Activated T-helper 1 cell treated with anti-CD3 and anti-CD28 coated beads, Interleukin-12 subunit alpha, Interleukin-12 subunit beta, Interleukin-2, Interleukin-4 antibody, amounts not matched to agents 30 ng/mL and 10 ng/mL and 1 ng/mL, durations not matched to agents 14 hours and 24 hours and 36 hours (primary cell): ENCODE measurements around the gene CD34. TPM values are rescaled to one million over a fixed set of nuclear protein-coding genes. Genes with fewer than 3 reads are reported as not detected.

Source experiments
- DNase-seq: peaks from one replicate; pipeline ENCODE4 v3.0.0; 2021; ENCODE audit warnings: low spot score
- H3K27ac Mint-ChIP-seq: one replicate; pipeline ENCODE4 v1.8.0; 2021; ENCODE audit warnings: mild to moderate bottlenecking, mixed read lengths
- H3K27me3 Mint-ChIP-seq: one replicate; pipeline ENCODE4 v1.8.0; 2022; ENCODE audit warnings: mild to moderate bottlenecking, moderate library complexity, mixed read lengths; ENCODE audit not compliant: insufficient read depth
- H3K36me3 Mint-ChIP-seq: one replicate; pipeline ENCODE4 v1.8.0; 2021; ENCODE audit warnings: low read depth, mixed read lengths
- H3K4me1 Mint-ChIP-seq: one replicate; pipeline ENCODE4 v1.8.0; 2021; ENCODE audit warnings: low read depth, mixed read lengths
- H3K4me3 Mint-ChIP-seq: one replicate; pipeline ENCODE4 v1.8.0; 2021; ENCODE audit warnings: mild to moderate bottlenecking, moderate library complexity, mixed read lengths
- H3K9me3 Mint-ChIP-seq: one replicate; pipeline ENCODE4 v1.8.0; 2021; ENCODE audit warnings: mixed read lengths
- intact Hi-C: fragments of 100-400 bp; cut with micrococcal nuclease; formaldehyde crosslinking; loops from one replicate; pipeline ENCODE4 v1.15.1; 2024
- total RNA-seq: library from RNA; stranded (reverse); gene quantifications from 2 replicates; pipeline ENCODE4 v1.2.3, GENCODE V29; 2022

CD34 gene
- total RNA-seq, 1 donor from 2014 or later = not detected

DNA sequence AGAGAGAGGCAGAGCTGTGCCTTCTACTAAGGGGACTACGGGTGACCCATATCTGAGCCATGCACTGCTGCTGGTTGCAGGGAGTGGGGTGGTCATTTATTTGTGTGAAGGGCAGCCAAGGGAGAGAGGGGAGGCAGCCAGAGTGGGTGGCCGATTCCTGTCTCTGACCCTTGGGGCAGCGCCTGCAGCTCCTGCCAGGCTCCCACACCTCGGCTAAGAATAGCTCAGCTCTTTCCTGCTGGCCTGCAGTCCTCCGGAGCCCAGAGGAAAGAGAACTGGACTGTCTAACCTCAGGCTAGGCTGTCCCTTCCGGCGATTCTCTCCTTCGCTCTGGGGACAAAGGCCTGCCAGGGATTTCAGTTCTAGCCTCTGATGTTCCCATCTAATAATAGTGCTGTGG, 11.6 kb upstream of the CD34 start:
- no peak overlapping the region for H3K27ac Mint-ChIP-seq
- peaks cover 44% of the 10 kb centered on the region for H3K27me3 Mint-ChIP-seq
- intact Hi-C loops = no loop called here

DNA sequence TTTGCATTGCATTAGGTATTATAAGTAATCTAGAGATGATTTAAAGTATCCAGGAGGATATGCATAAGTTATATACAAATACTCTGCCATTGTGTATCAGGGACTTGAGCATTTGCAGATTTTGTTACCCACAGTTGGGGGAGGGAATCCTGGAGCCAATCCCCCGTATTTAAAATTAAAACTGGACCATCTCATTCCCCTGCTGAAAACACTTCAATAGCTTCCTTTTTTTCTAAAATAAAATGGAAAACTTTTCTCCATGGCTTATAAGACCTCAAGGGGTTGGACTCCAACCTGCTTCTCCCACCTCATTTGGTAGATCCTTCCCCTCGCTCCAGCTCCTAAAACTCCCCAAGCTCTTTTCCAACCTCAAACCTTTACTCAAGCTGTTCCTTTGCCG, 10.4 kb upstream of the CD34 start:
- H3K27ac Mint-ChIP-seq = no peak overlapping the region
- H3K9me3 Mint-ChIP-seq = no peaks in the 10 kb centered on the region
- no peaks in the 10 kb centered on the region for H3K36me3 Mint-ChIP-seq
- no peak overlapping the region for H3K4me3 Mint-ChIP-seq
- peaks cover 46% of the 10 kb centered on the region for H3K27me3 Mint-ChIP-seq
- no peak for DNase-seq
- intact Hi-C loops = no loop called here
- H3K4me1 Mint-ChIP-seq = no peaks in the 10 kb centered on the region

More for the DNA sequence above, 11.6 kb upstream of the CD34 start:
- no peak for DNase-seq
- Mint-ChIP-seq H3K9me3 (no peaks in the 10 kb centered on the region), H3K4me3 (no peak overlapping the region), H3K4me1 (no peaks in the 10 kb centered on the region), H3K36me3 (no peaks in the 10 kb centered on the region)

DNA sequence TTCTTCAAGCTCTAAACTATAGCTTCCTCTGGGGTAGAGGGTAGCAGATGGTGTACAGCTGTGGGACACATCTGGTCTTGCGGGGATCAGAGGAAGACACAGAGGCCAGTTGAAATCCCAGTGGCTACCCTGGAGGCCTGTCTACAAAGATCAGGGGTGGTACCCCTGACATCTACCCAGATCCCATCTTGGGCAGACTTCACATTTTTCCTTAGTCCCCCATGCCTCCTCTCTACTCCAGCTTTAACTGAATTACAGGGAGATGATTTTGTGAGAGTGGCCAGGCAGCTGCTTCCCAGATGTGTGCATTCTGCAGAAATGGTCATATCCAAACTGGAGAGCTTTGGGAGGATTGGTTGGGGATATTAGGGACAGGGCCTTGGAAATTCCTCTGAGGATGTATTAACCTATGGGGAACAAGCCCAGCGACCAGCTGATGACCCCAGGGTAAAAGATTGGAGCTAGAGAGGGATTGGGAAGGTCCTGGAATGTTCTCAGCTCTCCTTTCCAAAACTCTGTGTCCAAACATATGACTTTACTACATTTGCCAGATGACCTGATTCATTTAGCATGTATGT, 9.6 kb upstream of the CD34 start:
- intact Hi-C loops = no loop called here
- H3K27ac Mint-ChIP-seq = no peak overlapping the region
- peaks cover 46% of the 10 kb centered on the region for H3K27me3 Mint-ChIP-seq
- H3K36me3 Mint-ChIP-seq = no peaks in the 10 kb centered on the region
- H3K9me3 Mint-ChIP-seq = no peaks in the 10 kb centered on the region
- H3K4me1 Mint-ChIP-seq = no peaks in the 10 kb centered on the region
- no peak for DNase-seq
- no peak overlapping the region for H3K4me3 Mint-ChIP-seq

DNA sequence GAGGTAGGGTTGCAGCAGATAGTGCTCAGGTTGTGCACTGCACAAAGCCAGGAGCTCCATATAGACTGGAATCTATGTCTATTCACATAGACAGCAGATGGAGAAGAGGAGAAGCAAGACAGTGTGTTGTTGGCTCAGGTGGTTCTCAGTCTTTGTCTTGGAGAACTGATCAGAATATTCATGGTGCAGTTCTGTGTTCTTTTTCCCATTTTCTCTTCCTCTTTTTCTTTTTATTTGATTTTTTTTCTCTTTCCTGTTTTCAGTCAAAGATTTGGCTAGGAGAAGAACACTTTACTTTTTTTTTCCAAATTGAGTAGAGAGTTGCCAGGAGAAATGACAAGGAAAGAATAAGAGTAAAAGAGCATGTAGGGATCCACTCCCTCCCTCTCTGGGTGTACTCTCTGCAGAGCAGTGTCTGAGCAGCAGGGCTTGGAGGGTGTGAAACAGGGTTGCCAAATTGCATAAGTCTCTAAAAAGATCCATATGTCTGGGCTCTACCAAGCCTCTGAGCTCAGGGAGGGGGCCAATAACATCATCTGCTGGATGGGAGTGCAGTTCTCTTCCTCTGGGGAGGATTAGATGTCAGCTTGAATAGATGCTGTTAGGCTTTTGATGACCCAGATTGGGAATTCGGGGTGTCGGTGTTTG, 8.7 kb upstream of the CD34 start:
- Mint-ChIP-seq H3K4me3 (no peak overlapping the region), H3K27me3 (peaks cover 40% of the 10 kb centered on the region), H3K4me1 (no peaks in the 10 kb centered on the region), H3K36me3 (no peaks in the 10 kb centered on the region), H3K9me3 (no peaks in the 10 kb centered on the region), H3K27ac (no peak overlapping the region)
- intact Hi-C loops = no loop called here
- DNase-seq = no peak

DNA sequence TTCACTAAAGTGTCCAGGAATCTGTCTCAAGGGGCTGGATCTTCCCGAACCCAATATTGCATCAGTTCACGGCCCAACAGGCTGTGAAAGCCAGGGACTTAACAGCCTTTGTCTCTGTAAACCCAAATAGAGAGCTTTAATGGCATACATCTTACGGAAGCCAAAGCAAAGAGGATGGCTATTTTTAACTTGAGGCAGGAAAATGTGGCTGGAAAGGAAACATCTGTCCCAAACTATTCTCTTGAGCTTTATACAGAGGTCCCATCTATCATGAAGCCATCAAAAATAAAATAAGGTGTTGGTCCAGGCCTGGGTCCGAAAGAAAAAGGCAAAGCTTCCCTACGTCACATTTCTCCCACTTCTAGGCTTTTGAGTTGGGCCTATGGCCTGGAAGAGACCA, 7.7 kb upstream of the CD34 start:
- DNase-seq = no peak
- intact Hi-C loops = no loop called here
- Mint-ChIP-seq H3K36me3 (no peaks in the 10 kb centered on the region), H3K9me3 (no peaks in the 10 kb centered on the region), H3K4me3 (no peak overlapping the region), H3K4me1 (no peaks in the 10 kb centered on the region), H3K27me3 (peaks cover 42% of the 10 kb centered on the region), H3K27ac (no peak overlapping the region)

DNA sequence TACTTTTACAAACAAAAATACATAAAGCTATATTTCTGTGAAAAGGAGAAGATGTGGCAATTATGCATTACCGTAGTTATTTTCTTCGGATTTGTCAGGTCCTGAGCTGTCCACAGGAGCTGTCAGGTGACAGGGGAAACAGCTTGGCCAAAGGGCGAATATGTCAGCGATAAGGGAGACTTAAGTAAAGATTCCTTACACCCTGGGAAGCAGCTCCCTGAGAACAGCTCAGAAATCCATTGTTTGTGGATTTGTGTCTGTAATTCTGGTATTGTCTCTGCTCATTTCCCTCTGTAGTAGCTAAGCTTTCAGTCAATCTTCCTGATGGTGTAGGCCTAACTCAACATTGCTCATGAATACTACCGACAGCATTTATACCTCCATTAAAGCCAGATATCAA, 7.1 kb upstream of the CD34 start:
- no peak overlapping the region for H3K4me3 Mint-ChIP-seq
- intact Hi-C loops = no loop called here
- DNase-seq = no peak
- H3K4me1 Mint-ChIP-seq = no peaks in the 10 kb centered on the region
- no peak overlapping the region for H3K27ac Mint-ChIP-seq
- no peaks in the 10 kb centered on the region for H3K9me3 Mint-ChIP-seq
- peaks cover 44% of the 10 kb centered on the region for H3K27me3 Mint-ChIP-seq
- no peaks in the 10 kb centered on the region for H3K36me3 Mint-ChIP-seq

DNA sequence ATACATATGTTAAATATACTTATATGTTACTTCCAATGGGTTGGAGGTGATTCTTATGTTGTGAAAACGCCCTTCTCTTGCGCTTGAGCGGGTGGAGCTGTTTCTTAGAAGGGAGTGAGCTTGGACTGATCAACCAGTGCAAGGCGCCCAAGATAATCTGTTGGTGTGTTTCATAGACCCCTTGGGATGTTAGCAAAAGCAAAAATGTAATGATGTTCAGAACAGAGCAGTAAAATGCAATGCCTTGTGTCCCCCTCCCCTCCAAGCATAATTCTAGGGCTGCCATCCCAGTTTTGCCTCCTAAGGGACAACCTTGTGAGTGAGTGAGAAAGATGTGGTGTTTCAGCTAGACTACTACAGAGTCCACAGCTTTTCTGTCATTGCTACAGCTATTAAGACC, 6.2 kb upstream of the CD34 start:
- Mint-ChIP-seq H3K9me3 (no peaks in the 10 kb centered on the region), H3K4me1 (no peaks in the 10 kb centered on the region), H3K27me3 (peaks cover 53% of the 10 kb centered on the region), H3K36me3 (no peaks in the 10 kb centered on the region), H3K27ac (no peak overlapping the region), H3K4me3 (no peak overlapping the region)
- intact Hi-C loops = no loop called here
- no peak for DNase-seq

DNA sequence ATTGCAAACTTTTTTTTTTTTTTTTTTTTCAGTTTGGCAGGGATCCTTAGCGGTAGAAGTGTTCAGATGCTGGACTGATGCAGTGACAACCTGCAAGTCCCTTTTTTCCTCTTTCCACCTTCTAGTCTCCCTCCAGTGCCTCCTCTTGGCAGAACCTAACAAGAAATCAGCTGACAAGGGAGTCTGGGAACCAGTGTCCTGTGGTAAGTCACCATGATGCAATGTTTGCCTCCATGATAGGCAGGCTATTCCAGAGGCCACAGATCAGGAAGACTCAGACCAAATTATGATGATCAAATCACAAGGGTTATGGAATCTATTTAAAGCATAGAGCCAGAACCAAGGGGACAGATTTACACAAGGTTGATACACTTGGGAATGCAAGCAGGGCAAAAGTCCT, 3.0 kb upstream of the CD34 start:
- H3K27me3 Mint-ChIP-seq = peaks cover 60% of the 10 kb centered on the region
- H3K4me3 Mint-ChIP-seq = no peak overlapping the region
- H3K4me1 Mint-ChIP-seq = peaks cover 19% of the 10 kb centered on the region
- no peaks in the 10 kb centered on the region for H3K9me3 Mint-ChIP-seq
- H3K27ac Mint-ChIP-seq = no peak overlapping the region
- intact Hi-C loops = no loop called here
- no peak for DNase-seq
- H3K36me3 Mint-ChIP-seq = no peaks in the 10 kb centered on the region

DNA sequence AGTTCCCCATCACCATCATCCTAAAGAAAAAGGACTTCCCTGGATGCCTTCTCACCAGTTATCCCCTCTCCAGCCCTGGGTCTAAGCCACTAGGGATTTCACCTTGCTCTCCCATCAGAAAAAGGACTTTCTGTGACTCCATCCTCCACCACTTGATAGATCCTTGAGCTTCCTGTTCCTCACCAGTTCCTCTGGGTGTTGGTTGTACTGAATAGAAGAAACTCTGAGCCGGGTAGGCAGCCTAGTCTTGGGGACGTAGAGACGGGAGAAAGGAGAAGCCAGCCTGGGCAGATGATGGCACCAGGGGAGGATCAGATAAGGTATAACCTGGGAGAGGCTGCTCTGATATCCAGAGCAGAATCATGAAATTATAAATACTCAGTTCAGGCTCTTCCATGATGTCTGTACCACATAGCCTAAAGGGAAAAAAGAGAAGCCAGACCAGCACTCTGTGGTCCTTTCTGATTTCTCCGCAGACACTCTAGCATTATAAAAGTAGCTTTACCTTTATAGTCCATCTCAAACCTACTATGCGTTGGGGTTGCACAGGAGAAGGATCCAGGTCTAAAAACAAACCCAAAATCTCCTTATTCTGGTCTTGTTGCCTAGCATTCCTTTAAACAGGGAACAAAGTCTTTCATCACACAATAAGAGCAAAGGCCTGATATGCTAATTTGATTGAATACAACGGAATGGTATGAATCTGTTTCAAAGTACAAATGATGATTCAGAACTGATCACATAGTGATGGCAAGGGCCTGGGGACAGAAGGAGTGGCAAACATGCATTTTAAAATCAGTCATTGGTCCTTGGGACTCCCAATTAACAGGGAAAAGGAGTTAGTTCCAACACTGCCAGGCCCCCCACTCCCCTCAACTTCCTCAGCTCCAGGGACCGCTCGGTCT, 1.2 kb upstream of the CD34 start:
- Mint-ChIP-seq H3K27ac (no peak overlapping the region), H3K27me3 (peaks cover 69% of the 10 kb centered on the region)

DNA sequence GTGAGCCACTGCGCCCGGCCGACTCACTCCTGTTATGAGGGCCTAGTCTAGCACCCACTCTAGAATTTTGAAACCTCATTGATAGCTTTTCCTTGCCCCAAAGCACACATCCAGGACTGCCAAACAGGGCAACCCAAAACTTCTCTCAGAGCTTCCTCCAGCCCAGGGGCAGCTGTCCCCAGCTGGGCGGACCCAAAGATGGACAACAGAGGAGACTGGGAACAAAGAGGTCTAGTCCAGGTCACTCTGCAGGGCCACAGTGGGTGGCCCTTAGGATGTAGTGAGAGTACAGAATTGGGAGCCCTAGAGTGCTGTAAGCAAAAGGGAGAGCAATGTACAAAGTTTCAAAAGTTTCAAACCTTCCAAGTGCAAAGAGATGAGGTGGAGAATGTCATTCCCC, 1.2 kb downstream of the CD34 start:
- no peak for DNase-seq
- H3K4me1 Mint-ChIP-seq = peaks cover 19% of the 10 kb centered on the region
- H3K4me3 Mint-ChIP-seq = no peak overlapping the region
- no peaks in the 10 kb centered on the region for H3K9me3 Mint-ChIP-seq
- peaks cover 65% of the 10 kb centered on the region for H3K27me3 Mint-ChIP-seq
- H3K36me3 Mint-ChIP-seq = no peaks in the 10 kb centered on the region
- H3K27ac Mint-ChIP-seq = no peak overlapping the region
- intact Hi-C loops = no loop called here

More for the DNA sequence above, 1.2 kb upstream of the CD34 start:
- DNase-seq = no peak
- no peaks in the 10 kb centered on the region for H3K36me3 Mint-ChIP-seq
- peak overlapping the region; percentile 20 for H3K4me3 Mint-ChIP-seq
- intact Hi-C loops = no loop called here
- H3K4me1 Mint-ChIP-seq = peaks cover 19% of the 10 kb centered on the region
- no peaks in the 10 kb centered on the region for H3K9me3 Mint-ChIP-seq

DNA sequence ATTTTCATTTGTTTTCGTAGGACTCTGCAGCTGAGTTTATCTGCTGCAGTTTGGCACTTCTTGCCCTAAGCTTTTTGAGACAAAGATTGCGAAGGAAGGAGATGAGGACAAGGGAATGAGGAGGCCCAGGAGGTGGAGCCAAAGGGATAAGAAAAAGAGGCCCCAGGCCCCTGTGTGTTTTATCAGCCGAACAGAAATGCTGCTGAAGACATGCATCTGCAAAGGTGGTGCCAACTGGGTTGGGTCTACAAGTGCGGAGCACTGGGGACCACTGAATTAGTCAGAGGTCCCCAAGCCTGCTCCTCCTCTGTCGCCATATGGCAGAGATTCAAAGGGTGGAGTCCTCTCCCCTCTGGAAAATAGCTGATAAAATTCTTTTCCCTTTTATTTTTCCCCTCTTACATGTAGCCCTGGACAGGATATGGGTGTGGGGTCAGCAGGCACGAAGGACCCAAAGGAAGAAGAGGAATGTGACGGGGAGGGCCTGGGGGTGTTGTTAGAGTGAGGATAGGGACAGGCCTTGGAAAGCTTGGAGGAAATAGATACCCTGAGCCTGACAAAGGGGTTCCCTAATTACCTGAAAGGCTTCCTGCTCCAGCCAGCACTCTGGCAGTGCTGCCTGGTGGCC, 2.7 kb downstream of the CD34 start:
- intact Hi-C loops = no loop called here
- Mint-ChIP-seq H3K9me3 (no peaks in the 10 kb centered on the region), H3K36me3 (no peaks in the 10 kb centered on the region), H3K4me1 (peaks cover 30% of the 10 kb centered on the region), H3K27ac (no peak overlapping the region), H3K4me3 (no peak overlapping the region), H3K27me3 (peaks cover 55% of the 10 kb centered on the region)
- DNase-seq = no peak

DNA sequence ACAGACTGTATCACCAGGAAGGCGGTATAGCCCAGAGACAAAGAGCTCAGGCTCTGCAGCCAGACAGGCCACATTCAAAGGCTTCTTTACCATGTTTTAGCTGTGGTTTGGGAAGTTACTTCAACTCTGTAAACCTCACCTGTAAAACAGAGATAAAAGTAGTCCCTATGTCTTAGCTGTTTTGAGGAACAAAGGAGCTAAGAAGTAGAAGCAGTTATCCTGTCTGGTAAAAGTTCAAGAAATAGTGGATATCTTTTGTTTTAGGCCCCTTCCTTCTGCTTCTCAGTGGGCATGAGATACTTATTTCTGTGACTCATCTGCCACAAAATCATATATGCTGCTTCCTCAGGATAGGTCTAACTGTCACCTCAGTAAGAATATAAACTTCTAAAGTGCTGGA, 6.5 kb downstream of the CD34 start:
- no peak overlapping the region for H3K4me3 Mint-ChIP-seq
- peaks cover 17% of the 10 kb centered on the region for H3K27me3 Mint-ChIP-seq
- H3K36me3 Mint-ChIP-seq = no peaks in the 10 kb centered on the region
- intact Hi-C loops = no loop called here
- no peak for DNase-seq
- no peak overlapping the region for H3K27ac Mint-ChIP-seq
- H3K9me3 Mint-ChIP-seq = no peaks in the 10 kb centered on the region
- peaks cover 25% of the 10 kb centered on the region for H3K4me1 Mint-ChIP-seq

DNA sequence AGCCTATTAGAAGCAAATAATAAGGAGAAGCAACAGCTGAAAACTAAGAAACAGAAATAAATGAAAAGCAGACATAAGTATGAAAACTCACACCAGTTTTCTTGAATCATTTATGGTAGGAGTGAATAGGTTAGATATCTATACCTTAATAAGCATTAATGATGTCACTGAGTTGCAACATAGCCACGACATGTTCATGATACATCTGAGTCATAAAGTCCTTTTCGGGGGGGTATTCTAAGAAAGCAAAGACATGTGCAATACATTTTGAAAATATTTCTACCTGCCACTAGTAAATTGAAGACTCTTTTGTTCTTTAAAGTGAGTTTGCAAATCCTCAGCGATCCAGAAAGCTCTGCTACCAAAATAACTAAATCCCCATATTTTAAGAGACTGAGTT, 7.2 kb downstream of the CD34 start:
- no peak overlapping the region for H3K27ac Mint-ChIP-seq
- no peak for DNase-seq
- peaks cover 25% of the 10 kb centered on the region for H3K4me1 Mint-ChIP-seq
- peaks cover 12% of the 10 kb centered on the region for H3K27me3 Mint-ChIP-seq
- H3K4me3 Mint-ChIP-seq = no peak overlapping the region
- H3K9me3 Mint-ChIP-seq = no peaks in the 10 kb centered on the region
- H3K36me3 Mint-ChIP-seq = no peaks in the 10 kb centered on the region
- intact Hi-C loops = no loop called here
